Fibroblast of lung (primary cell): ENCODE measurements around the gene DYNLT3. TPM values are rescaled to one million over a fixed set of nuclear protein-coding genes. Genes with fewer than 3 reads are reported as not detected.

ENCODE experiments used
- DNase-seq, 2 donors: peaks; one replicate each; pipeline versions ENCODE4 v3.0.0 to v3.0.0-alpha.2; 2010; ENCODE audit warnings: low read depth in 2 of 2
- H2AFZ ChIP-seq: 2 replicates; pipeline ENCODE4 v1.5.1; 2012; ENCODE audit warnings: low read length, control low read depth, inconsistent platforms
- H3K27ac ChIP-seq: 2 replicates; pipeline ENCODE4 v1.5.1; 2011; ENCODE audit warnings: low read length, control low read depth; ENCODE audit not compliant: insufficient read depth
- H3K27me3 ChIP-seq: 2 replicates; pipeline ENCODE4 v1.5.1; 2011; ENCODE audit warnings: mild to moderate bottlenecking, low read length; ENCODE audit not compliant: control insufficient read depth, insufficient read depth
- H3K36me3 ChIP-seq: 2 replicates; pipeline ENCODE4 v1.5.1; 2011; ENCODE audit warnings: low read length; ENCODE audit not compliant: control insufficient read depth, insufficient read depth
- H3K4me1 ChIP-seq: 2 replicates; pipeline ENCODE4 v1.5.1; 2011; ENCODE audit warnings: low read length; ENCODE audit not compliant: control insufficient read depth, insufficient read depth; ENCODE audit errors: extremely low read depth
- H3K4me2 ChIP-seq: 2 replicates; pipeline ENCODE4 v1.5.1; 2011; ENCODE audit warnings: low read length, control low read depth; ENCODE audit not compliant: insufficient read depth; ENCODE audit errors: extremely low read depth
- H3K4me3 ChIP-seq, 4 experiments: fragments of 200-600 bp in 1 of 4; sonication (generic) in 1 of 4; replicated peaks in 1 of 4; 2 replicates each; pipeline ENCODE4 v1.5.1; 2011 to 2016; ENCODE audit warnings: low read length in 4 of 4, low read depth in 3 of 4, mild to moderate bottlenecking in 3 of 4, control low read depth in 2 of 4, inconsistent platforms in 1 of 4, mixed read lengths in 1 of 4; ENCODE audit not compliant: insufficient read depth in 1 of 4; ENCODE audit errors: control extremely low read depth in 1 of 4
- H3K79me2 ChIP-seq: 2 replicates; pipeline ENCODE4 v1.5.1; 2012; ENCODE audit warnings: mild to moderate bottlenecking, low read length, inconsistent platforms; ENCODE audit not compliant: control insufficient read depth, insufficient read depth
- H3K9ac ChIP-seq: 2 replicates; pipeline ENCODE4 v1.5.1; 2011; ENCODE audit warnings: mild to moderate bottlenecking, low read length, control low read depth; ENCODE audit not compliant: insufficient read depth
- H3K9me3 ChIP-seq: 2 replicates; pipeline ENCODE4 v1.5.1; 2012; ENCODE audit warnings: low read depth, low read length; ENCODE audit not compliant: control insufficient read depth, insufficient read depth
- H4K20me1 ChIP-seq: 2 replicates; pipeline ENCODE4 v1.5.1; 2011; ENCODE audit warnings: low read length; ENCODE audit not compliant: control insufficient read depth, insufficient read depth; ENCODE audit errors: extremely low read depth
- EZH2 ChIP-seq: IDR thresholded peaks from 2 replicates; pipeline ENCODE4 v1.5.1; 2012; ENCODE audit warnings: low read length, control low read depth, mild to moderate bottlenecking; ENCODE audit errors: missing control alignments
- polyA plus RNA-seq, 2 donors: library from polyadenylated mRNA; depleted of rRNA in 1 of 2; stranded (reverse) in 1 of 2; unstranded in 1 of 2; fragments of >200 nt; gene quantifications; 2 replicates each; pipeline ENCODE4 v1.2.1, GENCODE V29; 2011 to 2012; ENCODE audit warnings: missing spikeins in 1 of 2
- total RNA-seq: library from RNA; depleted of rRNA; stranded (reverse); fragments of >200 nt; gene quantifications from 2 replicates; pipeline ENCODE4 v1.2.1, GENCODE V29; 2014
- TF ChIP-seq, protein P1 (sequence below), 2 donors: IDR thresholded peaks in 1 of 2; conservative IDR thresholded peaks in 1 of 2; 1 replicate in 1 of 2; 2 replicates in 1 of 2; pipeline ENCODE4 v1.5.1; 2011 to 2012; ENCODE audit warnings: low read length in 2 of 2, control low read depth in 1 of 2, inconsistent platforms in 1 of 2, low read depth in 1 of 2, mild to moderate bottlenecking in 1 of 2

The DYNLT3 gene
- total and polyA plus RNA-seq, 2 donors (not counting 1 experiment from before 2014, with no cell fraction given), result 59.9 to 80.6 TPM

DNA sequence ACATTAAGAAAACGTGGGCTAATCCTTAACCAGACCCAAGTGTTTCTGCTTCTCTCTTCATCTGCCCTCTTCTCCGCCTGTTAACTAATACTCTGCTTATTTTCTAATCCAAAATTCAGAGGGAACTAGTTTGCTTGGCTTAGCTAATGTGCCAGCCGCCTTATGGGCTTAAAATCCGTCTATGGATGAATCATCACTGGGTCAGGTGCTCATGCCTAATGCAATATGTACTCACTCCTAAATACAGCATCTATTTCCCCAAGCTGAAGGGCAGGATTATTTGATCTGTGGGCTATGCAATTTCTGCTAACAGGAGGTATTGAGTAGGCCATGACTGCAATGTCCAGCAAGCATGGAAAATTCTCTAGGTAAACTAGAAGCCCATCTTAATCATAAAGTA, 12.4 kb downstream of the DYNLT3 start:
- DNase-seq, result no peak
- no peak for TF ChIP-seq EZH2
- TF ChIP-seq, protein P1, sequence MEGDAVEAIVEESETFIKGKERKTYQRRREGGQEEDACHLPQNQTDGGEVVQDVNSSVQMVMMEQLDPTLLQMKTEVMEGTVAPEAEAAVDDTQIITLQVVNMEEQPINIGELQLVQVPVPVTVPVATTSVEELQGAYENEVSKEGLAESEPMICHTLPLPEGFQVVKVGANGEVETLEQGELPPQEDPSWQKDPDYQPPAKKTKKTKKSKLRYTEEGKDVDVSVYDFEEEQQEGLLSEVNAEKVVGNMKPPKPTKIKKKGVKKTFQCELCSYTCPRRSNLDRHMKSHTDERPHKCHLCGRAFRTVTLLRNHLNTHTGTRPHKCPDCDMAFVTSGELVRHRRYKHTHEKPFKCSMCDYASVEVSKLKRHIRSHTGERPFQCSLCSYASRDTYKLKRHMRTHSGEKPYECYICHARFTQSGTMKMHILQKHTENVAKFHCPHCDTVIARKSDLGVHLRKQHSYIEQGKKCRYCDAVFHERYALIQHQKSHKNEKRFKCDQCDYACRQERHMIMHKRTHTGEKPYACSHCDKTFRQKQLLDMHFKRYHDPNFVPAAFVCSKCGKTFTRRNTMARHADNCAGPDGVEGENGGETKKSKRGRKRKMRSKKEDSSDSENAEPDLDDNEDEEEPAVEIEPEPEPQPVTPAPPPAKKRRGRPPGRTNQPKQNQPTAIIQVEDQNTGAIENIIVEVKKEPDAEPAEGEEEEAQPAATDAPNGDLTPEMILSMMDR (conservative IDR thresholded peaks at IDR 0.05 in 1 of 2, IDR thresholded peaks at IDR 0.05 in 1 of 2; ENCODE audit: low read depth in 1 of 2, low read length in 2 of 2), result no peak

DNA sequence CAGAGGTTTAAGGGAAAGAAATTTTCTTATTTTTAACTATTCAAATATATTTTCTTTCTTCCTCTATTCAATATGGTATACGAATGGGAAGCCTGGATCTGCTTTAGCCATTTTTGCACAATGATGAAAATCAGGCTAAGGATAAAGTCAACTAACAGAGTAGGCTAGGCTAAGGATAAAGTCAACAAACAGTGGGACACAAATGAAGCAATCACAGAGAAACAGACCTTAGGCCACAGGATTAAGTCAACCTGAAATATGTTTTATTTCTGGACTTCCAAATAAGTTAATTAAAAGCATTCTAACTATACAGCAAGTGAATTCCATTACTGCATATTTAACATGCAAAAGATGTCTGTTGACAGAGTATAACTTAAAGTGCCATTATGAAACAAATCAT, 17.0 kb downstream of the DYNLT3 start:
- no peaks in the 10 kb centered on the region for H3K9me3 ChIP-seq
- H3K79me2 ChIP-seq, result no peaks in the 10 kb centered on the region
- no peaks in the 10 kb centered on the region for H3K27me3 ChIP-seq
- no peak overlapping the region for H3K9ac ChIP-seq
- H4K20me1 ChIP-seq, result no peaks in the 10 kb centered on the region
- no peak overlapping the region for H3K27ac ChIP-seq
- H3K4me1 ChIP-seq, result no peaks in the 10 kb centered on the region
- no peaks in the 10 kb centered on the region for H3K36me3 ChIP-seq
- H2AFZ ChIP-seq, result no peak overlapping the region
- peak in 1 of 2 donors; percentile 47 for DNase-seq
- H3K4me3 ChIP-seq, result no peak overlapping the region
- TF ChIP-seq, protein P1 (conservative IDR thresholded peaks at IDR 0.05 in 1 of 2, IDR thresholded peaks at IDR 0.05 in 1 of 2; ENCODE audit: low read depth in 1 of 2, low read length in 2 of 2), result no peak
- no peak for TF ChIP-seq EZH2
- H3K4me2 ChIP-seq, result no peak overlapping the region

More for the DNA sequence above, 12.4 kb downstream of the DYNLT3 start:
- Histone ChIP-seq H3K9ac (no peak overlapping the region), H3K79me2 (no peaks in the 10 kb centered on the region), H3K4me2 (no peak overlapping the region), H3K27ac (no peak overlapping the region), H4K20me1 (no peaks in the 10 kb centered on the region), H3K27me3 (no peaks in the 10 kb centered on the region), H3K36me3 (no peaks in the 10 kb centered on the region), H2AFZ (no peak overlapping the region), H3K4me1 (no peaks in the 10 kb centered on the region), H3K4me3 (no peak overlapping the region), H3K9me3 (no peaks in the 10 kb centered on the region)

DNA sequence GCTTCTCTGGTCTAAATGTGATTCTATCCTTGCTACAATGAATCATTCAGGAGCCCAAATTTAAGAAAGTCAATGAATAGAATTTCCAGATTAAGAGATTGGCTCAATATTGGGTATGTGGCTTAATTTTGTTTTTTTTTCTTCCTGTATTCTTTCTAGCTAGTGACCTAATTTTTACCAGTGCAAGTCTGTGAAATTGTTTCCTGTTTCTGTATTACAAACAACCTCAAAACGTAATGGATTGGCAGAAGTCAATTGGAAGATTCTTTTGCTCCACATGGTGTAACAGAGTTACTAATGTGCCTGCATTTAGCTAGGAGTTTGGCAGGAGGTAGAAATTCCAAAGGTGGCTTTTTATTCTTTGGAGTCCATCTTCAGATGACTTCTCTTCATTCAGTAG, 17.6 kb downstream of the DYNLT3 start:
- H4K20me1 ChIP-seq, result no peaks in the 10 kb centered on the region
- no peaks in the 10 kb centered on the region for H3K9me3 ChIP-seq
- DNase-seq, result no peak
- H3K4me1 ChIP-seq, result no peaks in the 10 kb centered on the region
- no peaks in the 10 kb centered on the region for H3K36me3 ChIP-seq
- H3K4me2 ChIP-seq, result no peak overlapping the region
- H3K27ac ChIP-seq, result no peak overlapping the region
- no peak overlapping the region for H3K9ac ChIP-seq
- no peaks in the 10 kb centered on the region for H3K79me2 ChIP-seq
- TF ChIP-seq, protein P1 (conservative IDR thresholded peaks at IDR 0.05 in 1 of 2, IDR thresholded peaks at IDR 0.05 in 1 of 2; ENCODE audit: low read depth in 1 of 2, low read length in 2 of 2), result no peak
- TF ChIP-seq EZH2, result no peak
- no peak overlapping the region for H3K4me3 ChIP-seq
- no peak overlapping the region for H2AFZ ChIP-seq
- no peaks in the 10 kb centered on the region for H3K27me3 ChIP-seq
